ENCODE data around the gene APBB1IP.
"Not testable (repeated sequence)": the region's sequence is repeated elsewhere in the genome, so short reads cannot be mapped to it uniquely, and the experiment has no call there.

APBB1IP gene

GRCh38 chr10:26504429-26504828, 66.3 kb downstream of the APBB1IP start:
- not testable (repeated sequence) for DNase-seq (ENCODE audit: low read depth in 1 of 2, low spot score in 1 of 2)

- no peak for DNase-seq (ENCODE audit: low read depth in 1 of 2, low spot score in 1 of 2)
These were observed 67.3 kb downstream of the APBB1IP start for GRCh38 chr10:26505491-26505890.

- no peak for DNase-seq (ENCODE audit: low read depth in 1 of 2, low spot score in 1 of 2)
These were observed 68.6 kb downstream of the APBB1IP start for GRCh38 chr10:26506736-26507135.

- DNase-seq (ENCODE audit: low read depth in 1 of 2, low spot score in 1 of 2): no peak
These were observed 69.3 kb downstream of the APBB1IP start for GRCh38 chr10:26507441-26507840.

GRCh38 chr10:26508016-26508415, 69.9 kb downstream of the APBB1IP start:
- no peak for DNase-seq (ENCODE audit: low read depth in 1 of 2, low spot score in 1 of 2)

- DNase-seq (ENCODE audit: low read depth in 1 of 2, low spot score in 1 of 2): no peak
These were observed 71.2 kb downstream of the APBB1IP start for GRCh38 chr10:26509307-26509706.

- DNase-seq (ENCODE audit: low read depth in 1 of 2, low spot score in 1 of 2): no peak
These were observed 75.0 kb downstream of the APBB1IP start for GRCh38 chr10:26513101-26513500.

GRCh38 chr10:26516540-26517101, 78.5 kb downstream of the APBB1IP start:
- no peak for DNase-seq (ENCODE audit: low read depth in 1 of 2, low spot score in 1 of 2)

GRCh38 chr10:26517141-26517867, 79.2 kb downstream of the APBB1IP start:
- no peak for DNase-seq (ENCODE audit: low read depth in 1 of 2, low spot score in 1 of 2)

GRCh38 chr10:26519803-26520202, 81.7 kb downstream of the APBB1IP start:
- DNase-seq (ENCODE audit: low read depth in 1 of 2, low spot score in 1 of 2): no peak

- DNase-seq (ENCODE audit: low read depth in 1 of 2, low spot score in 1 of 2): no peak
These were observed 82.4 kb downstream of the APBB1IP start for GRCh38 chr10:26520575-26520974.

- no peak for DNase-seq (ENCODE audit: low read depth in 1 of 2, low spot score in 1 of 2)
These were observed 86.2 kb downstream of the APBB1IP start for GRCh38 chr10:26524161-26524896.

- no peak for DNase-seq (ENCODE audit: low read depth in 1 of 2, low spot score in 1 of 2)
These were observed 87.4 kb downstream of the APBB1IP start for GRCh38 chr10:26525586-26525985.

- no peak for DNase-seq (ENCODE audit: low read depth in 1 of 2, low spot score in 1 of 2)
These were observed 88.9 kb downstream of the APBB1IP start for GRCh38 chr10:26527018-26527417.

- DNase-seq (ENCODE audit: low read depth in 1 of 2, low spot score in 1 of 2): no peak
These were observed 89.9 kb downstream of the APBB1IP start for GRCh38 chr10:26528048-26528447.

GRCh38 chr10:26528715-26529393, 90.7 kb downstream of the APBB1IP start:
- DNase-seq (ENCODE audit: low read depth in 1 of 2, low spot score in 1 of 2): no peak

- DNase-seq (ENCODE audit: low read depth in 1 of 2, low spot score in 1 of 2): no peak
These were observed 96.2 kb downstream of the APBB1IP start for GRCh38 chr10:26534384-26534783.

GRCh38 chr10:26540601-26541000, 102.5 kb downstream of the APBB1IP start:
- DNase-seq (ENCODE audit: low read depth in 1 of 2, low spot score in 1 of 2): no peak

- DNase-seq (ENCODE audit: low read depth in 1 of 2, low spot score in 1 of 2): no peak
These were observed 105.6 kb downstream of the APBB1IP start for GRCh38 chr10:26543567-26544306.

GRCh38 chr10:26544932-26545331, 106.8 kb downstream of the APBB1IP start:
- DNase-seq (ENCODE audit: low read depth in 1 of 2, low spot score in 1 of 2): no peak

Data from stimulated activated CD4-positive, alpha-beta T cell treated with anti-CD3 and anti-CD28 coated beads, Interleukin-15, amount 100 ng/mL, for 1 hour (primary cell).